ENCODE measurements around the gene OPRM1. TPM values are rescaled to one million over a fixed set of nuclear protein-coding genes. Genes with fewer than 3 reads are reported as not detected.
"Not testable (repeated sequence)": the region's sequence is repeated elsewhere in the genome, so short reads cannot be mapped to it uniquely, and the experiment has no call there.

Gene OPRM1
- total and polyA plus RNA-seq, 8 donors: 0.45 to 1.5 TPM; not detected in 6

DNA sequence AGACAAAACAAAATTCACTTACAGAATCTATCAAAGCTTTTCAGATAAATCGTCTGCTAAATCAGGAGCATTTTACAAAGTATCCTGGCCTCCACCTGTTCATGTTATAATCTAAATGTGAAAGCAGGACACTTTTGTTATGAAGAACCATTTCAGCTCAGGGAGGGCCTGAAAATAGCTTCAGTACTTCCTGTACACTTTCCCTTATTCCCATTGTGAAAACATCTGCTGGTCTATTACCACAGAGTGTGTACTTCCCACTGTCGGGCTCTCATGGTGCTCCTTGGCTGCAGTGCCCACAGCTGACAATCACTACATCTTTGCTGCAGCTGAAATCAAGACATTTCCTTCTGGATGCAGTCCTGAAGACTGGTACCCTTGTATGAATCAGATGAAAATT lies 128.1 kb downstream of the OPRM1 start:
- peaks cover 0 to 14% (median 5%) of the 10 kb centered on the region in 4 donors for H3K4me1 ChIP-seq
- no peak for DNase-seq
- H3K9me3 ChIP-seq: peaks cover 0 to 1% (median 0%) of the 10 kb centered on the region in 4 donors
- no peaks in the 10 kb centered on the region for H3K36me3 ChIP-seq
- intact Hi-C loops (cut with DNase I; ENCODE audit: low total_unique reads): loop anchor here (5.0 kb wide), 1 partner anchor 115 kb away; no protein-coding TSS in a partner anchor
- 61 to 76% (median 72%) methylated on average over 2 of the region's 2 CpGs for WGBS, 5 donors
- no peak overlapping the region for H3K4me3 ChIP-seq
- H3K27me3 ChIP-seq: no peaks in the 10 kb centered on the region
- no peak overlapping the region for H3K27ac ChIP-seq
- TF ChIP-seq POLR2AphosphoS5 (IDR thresholded peaks at IDR 0.05): no peak
- TF ChIP-seq, protein P1, sequence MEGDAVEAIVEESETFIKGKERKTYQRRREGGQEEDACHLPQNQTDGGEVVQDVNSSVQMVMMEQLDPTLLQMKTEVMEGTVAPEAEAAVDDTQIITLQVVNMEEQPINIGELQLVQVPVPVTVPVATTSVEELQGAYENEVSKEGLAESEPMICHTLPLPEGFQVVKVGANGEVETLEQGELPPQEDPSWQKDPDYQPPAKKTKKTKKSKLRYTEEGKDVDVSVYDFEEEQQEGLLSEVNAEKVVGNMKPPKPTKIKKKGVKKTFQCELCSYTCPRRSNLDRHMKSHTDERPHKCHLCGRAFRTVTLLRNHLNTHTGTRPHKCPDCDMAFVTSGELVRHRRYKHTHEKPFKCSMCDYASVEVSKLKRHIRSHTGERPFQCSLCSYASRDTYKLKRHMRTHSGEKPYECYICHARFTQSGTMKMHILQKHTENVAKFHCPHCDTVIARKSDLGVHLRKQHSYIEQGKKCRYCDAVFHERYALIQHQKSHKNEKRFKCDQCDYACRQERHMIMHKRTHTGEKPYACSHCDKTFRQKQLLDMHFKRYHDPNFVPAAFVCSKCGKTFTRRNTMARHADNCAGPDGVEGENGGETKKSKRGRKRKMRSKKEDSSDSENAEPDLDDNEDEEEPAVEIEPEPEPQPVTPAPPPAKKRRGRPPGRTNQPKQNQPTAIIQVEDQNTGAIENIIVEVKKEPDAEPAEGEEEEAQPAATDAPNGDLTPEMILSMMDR (IDR thresholded peaks at IDR 0.05): no peak
- no peak for TF ChIP-seq POLR2A (IDR thresholded peaks at IDR 0.05)
- no peak for TF ChIP-seq EP300 (IDR thresholded peaks at IDR 0.05)

DNA sequence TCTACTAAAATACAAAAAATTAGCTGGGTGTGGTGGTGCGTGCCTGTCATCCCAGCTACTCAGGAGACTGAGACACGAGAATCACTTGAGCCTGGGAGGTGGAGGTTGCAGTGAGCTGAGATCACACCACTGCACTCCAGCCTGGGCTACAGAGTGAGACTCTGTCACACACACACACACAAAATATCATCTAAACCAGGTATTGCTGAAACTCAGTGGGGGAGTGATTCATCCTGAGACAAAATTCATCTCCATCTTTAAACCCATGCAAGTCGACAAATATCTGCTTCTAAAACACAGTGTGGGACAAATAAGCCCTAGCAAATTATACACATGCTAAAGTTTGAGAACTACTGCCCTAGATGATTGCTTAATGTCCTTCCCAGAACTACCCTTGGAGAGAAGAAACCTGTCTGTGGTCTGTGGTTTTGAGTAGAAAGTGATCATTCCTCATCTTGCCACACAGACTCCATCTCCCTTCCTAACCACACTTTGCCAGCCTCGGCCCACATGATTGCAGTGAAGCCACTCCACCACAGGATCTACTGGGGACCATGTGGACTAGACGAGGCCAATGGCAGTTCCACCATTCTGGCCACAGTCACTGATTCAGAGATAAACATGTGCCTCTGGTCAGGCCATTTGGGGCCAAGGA lies 130.3 kb downstream of the OPRM1 start:
- Histone ChIP-seq H3K36me3 (no peaks in the 10 kb centered on the region), H3K27ac (no peak overlapping the region), H3K4me1 (peaks cover 0 to 7% (median 1%) of the 10 kb centered on the region in 4 donors), H3K4me3 (no peak overlapping the region), H3K27me3 (no peaks in the 10 kb centered on the region), H3K9me3 (peaks cover 0 to 5% (median 0%) of the 10 kb centered on the region in 4 donors)
- WGBS, 5 donors: 80 to 83% (median 82%) methylated on average over 5 of the region's 5 CpGs
- intact Hi-C loops (cut with DNase I; ENCODE audit: low total_unique reads): loop anchor here (5.0 kb wide), 1 partner anchor 113 kb away; no protein-coding TSS in a partner anchor
- DNase-seq: no peak
- TF ChIP-seq, protein P1 (IDR thresholded peaks at IDR 0.05): no peak
- no peak for TF ChIP-seq POLR2AphosphoS5 (IDR thresholded peaks at IDR 0.05)
- TF ChIP-seq POLR2A (IDR thresholded peaks at IDR 0.05): no peak
- TF ChIP-seq EP300 (IDR thresholded peaks at IDR 0.05): no peak

DNA sequence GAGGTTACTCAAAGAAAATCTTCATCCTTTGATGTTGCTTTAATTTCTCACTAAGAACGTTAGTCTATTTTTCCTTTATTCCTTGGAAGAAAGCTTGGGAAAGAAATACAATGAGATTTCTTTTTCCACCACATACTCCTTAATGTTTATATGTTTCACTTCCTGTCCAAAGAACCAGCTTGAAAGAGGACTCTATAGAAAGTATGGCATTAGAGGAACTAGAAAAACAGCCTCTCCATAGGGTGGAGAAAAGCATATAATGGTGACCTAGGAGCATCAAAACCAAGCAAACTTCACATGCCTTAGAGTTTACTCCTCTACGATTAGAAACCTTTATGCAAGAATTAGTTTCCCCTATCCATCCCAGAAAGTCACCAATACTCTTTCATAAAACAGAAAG lies 131.1 kb downstream of the OPRM1 start:
- intact Hi-C loops (cut with DNase I; ENCODE audit: low total_unique reads): no loop called here
- Histone ChIP-seq H3K4me1 (no peaks in the 10 kb centered on the region), H3K27ac (no peak overlapping the region), H3K36me3 (no peaks in the 10 kb centered on the region), H3K9me3 (peaks cover 0 to 5% (median 0%) of the 10 kb centered on the region in 4 donors), H3K4me3 (no peak overlapping the region), H3K27me3 (no peaks in the 10 kb centered on the region)
- no peak for DNase-seq
- TF ChIP-seq EP300 (IDR thresholded peaks at IDR 0.05) (no peak), POLR2AphosphoS5 (IDR thresholded peaks at IDR 0.05) (no peak)
- WGBS, 5 donors: 55 to 67% (median 63%) methylated on average over 2 of the region's 2 CpGs

DNA sequence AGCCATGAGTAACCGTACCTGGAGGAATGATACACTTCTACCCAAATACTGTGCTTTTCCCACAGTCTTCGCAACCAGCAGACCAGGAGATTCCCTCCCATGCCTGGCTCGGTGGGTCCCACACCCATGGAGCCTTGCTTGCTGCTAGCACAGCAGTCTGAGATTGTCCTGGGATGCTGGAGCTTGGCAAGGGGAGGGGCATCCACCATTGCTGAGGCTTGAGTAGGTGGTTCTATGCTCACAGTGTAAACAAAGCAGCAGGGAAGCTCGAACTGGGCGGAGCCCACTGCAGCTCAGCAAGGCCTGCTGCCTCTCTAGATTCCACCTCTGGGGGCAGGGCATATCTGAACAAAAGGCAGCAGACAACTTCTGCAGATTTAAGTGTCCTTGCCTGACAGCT lies 133.4 kb downstream of the OPRM1 start:
- H3K27me3 ChIP-seq; H3K4me1 ChIP-seq; H3K4me3 ChIP-seq; H3K27ac ChIP-seq; intact Hi-C loops (cut with DNase I; ENCODE audit: low total_unique reads); H3K36me3 ChIP-seq; DNase-seq: not testable (repeated sequence)
- H3K9me3 ChIP-seq: peaks cover 0 to 17% (median 0%) of the 10 kb centered on the region in 4 donors
- 63 to 92% (median 80%) methylated on average over 3 to 5 of the region's 5 CpGs for WGBS, 5 donors

DNA sequence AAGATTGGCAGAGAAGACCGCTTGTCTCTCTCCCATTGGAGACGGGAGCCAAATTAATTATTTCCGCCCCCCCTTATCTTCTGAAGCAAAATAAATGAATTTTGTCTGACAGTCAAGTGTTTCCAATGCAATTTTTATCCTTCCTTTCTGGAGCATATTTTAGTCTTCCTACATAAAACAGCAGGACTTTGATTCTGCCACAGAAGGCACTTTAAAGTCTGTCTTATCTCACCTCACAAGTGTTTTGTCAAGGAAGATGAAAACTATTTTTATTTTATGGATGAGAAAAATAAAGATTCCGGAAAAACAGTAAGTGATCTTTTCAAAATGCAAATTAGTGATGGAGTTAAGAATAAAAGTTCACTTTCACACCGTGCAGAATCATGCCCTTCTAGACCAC lies 140.4 kb downstream of the OPRM1 start:
- H3K4me3 ChIP-seq: no peak overlapping the region
- WGBS, 5 donors: 82 to 94% (median 89%) methylated on average over 5 of the region's 5 CpGs
- H3K27me3 ChIP-seq: no peaks in the 10 kb centered on the region
- no peak overlapping the region for H3K27ac ChIP-seq
- DNase-seq: no peak
- no peak for TF ChIP-seq POLR2A (IDR thresholded peaks at IDR 0.05)
- TF ChIP-seq, protein P1 (IDR thresholded peaks at IDR 0.05): no peak
- no peak for TF ChIP-seq EP300 (IDR thresholded peaks at IDR 0.05)
- no peak for TF ChIP-seq POLR2AphosphoS5 (IDR thresholded peaks at IDR 0.05)
- no peaks in the 10 kb centered on the region for H3K4me1 ChIP-seq
- H3K36me3 ChIP-seq: no peaks in the 10 kb centered on the region
- intact Hi-C loops (cut with DNase I; ENCODE audit: low total_unique reads): no loop called here
- H3K9me3 ChIP-seq: peaks cover 0 to 13% (median 0%) of the 10 kb centered on the region in 4 donors
